ENCODE data around the gene ZNF136.

DNA sequence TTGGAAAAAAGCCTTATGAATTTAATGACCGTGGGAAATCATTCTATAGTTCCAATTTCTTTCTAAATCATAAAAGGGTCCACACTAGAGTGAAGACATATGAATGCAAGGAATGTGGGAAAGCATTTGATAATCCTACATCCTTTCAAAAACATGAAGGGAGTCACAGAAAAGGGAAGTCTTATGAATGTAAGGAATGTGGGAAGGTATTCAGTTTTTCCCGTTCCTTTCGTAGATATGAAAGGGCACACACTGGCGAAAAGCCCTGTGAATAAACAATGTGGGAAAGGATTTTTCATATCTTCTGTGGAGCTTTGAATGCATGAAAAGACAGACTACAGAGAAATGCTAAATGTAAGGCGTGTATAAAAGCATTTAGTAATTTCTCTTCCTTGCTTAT is 49.8 kb upstream of the ZNF136 start:
- TF ChIP-seq ZNF408 (CRISPR knock-in tag; IDR thresholded peaks at IDR 0.05; ENCODE audit: low read depth) (no peak), BMI1 (IDR thresholded peaks at IDR 0.05; ENCODE audit: low read length) (no peak), POLR2AphosphoS5 (IDR thresholded peaks at IDR 0.05; ENCODE audit: control insufficient read depth, insufficient read depth, low read depth, low read length) (no peak), ZBTB17 (CRISPR knock-in tag; IDR thresholded peaks at IDR 0.05) (no peak), CEBPB (tag; IDR thresholded peaks at IDR 0.05) (no peak)
- TF ChIP-seq, protein P1, sequence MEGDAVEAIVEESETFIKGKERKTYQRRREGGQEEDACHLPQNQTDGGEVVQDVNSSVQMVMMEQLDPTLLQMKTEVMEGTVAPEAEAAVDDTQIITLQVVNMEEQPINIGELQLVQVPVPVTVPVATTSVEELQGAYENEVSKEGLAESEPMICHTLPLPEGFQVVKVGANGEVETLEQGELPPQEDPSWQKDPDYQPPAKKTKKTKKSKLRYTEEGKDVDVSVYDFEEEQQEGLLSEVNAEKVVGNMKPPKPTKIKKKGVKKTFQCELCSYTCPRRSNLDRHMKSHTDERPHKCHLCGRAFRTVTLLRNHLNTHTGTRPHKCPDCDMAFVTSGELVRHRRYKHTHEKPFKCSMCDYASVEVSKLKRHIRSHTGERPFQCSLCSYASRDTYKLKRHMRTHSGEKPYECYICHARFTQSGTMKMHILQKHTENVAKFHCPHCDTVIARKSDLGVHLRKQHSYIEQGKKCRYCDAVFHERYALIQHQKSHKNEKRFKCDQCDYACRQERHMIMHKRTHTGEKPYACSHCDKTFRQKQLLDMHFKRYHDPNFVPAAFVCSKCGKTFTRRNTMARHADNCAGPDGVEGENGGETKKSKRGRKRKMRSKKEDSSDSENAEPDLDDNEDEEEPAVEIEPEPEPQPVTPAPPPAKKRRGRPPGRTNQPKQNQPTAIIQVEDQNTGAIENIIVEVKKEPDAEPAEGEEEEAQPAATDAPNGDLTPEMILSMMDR (IDR thresholded peaks at IDR 0.05 in 2 of 3, conservative IDR thresholded peaks at IDR 0.05 in 1 of 3; ENCODE audit: insufficient read depth in 2 of 3, low read depth in 1 of 3, low read length in 3 of 3): no peak
- TF ChIP-seq, protein P2, sequence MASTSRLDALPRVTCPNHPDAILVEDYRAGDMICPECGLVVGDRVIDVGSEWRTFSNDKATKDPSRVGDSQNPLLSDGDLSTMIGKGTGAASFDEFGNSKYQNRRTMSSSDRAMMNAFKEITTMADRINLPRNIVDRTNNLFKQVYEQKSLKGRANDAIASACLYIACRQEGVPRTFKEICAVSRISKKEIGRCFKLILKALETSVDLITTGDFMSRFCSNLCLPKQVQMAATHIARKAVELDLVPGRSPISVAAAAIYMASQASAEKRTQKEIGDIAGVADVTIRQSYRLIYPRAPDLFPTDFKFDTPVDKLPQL (IDR thresholded peaks at IDR 0.05; ENCODE audit: extremely low read depth, insufficient read length): no peak

Measured in K562 (cell line).